IMR-90 (cell line): ENCODE data around the gene KLHL29. TPM values are rescaled to one million over a fixed set of nuclear protein-coding genes. Genes with fewer than 3 reads are reported as not detected.

Experiments
- ATAC-seq: fragments of 200-7000 bp; cut with Tn5 transposase; 2 replicates; pipeline ENCODE4 v1.9.1; 2020; ENCODE audit warnings: low read depth, mild to moderate bottlenecking, moderate library complexity
- BruUV-seq: library from RNA; stranded (reverse); fragments of 400-500 nt; replicated peaks from 2 replicates; lab custom pipeline; 2021; lab: Mats Ljungman, UMichigan
- CTCF ChIA-PET: fragments of 300-600 bp; formaldehyde crosslinking; extraction: SDS; loops from one replicate; lab custom pipeline; 2021; ENCODE audit warnings: antibody characterized with exemption; lab: Yijun Ruan, JAX
- POLR2A ChIA-PET: fragments of 300-600 bp; sonication (Branson Sonifier 250); formaldehyde crosslinking; loops from one replicate; lab custom pipeline; 2022; ENCODE audit warnings: antibody characterized with exemption; ENCODE audit not compliant: unreplicated experiment; lab: Charles Lee
- DNase-seq: peaks from one replicate; pipeline ENCODE4 v3.0.0; 2013
- H2AFZ ChIP-seq: replicated peaks from 2 replicates; pipeline ENCODE3; 2013; ENCODE audit warnings: low read length, mild to moderate bottlenecking; ENCODE audit not compliant: poor library complexity
- H2AK5ac ChIP-seq: 2 replicates; pipeline ENCODE4 v1.6.1; 2013; ENCODE audit warnings: low read depth, low read length, inconsistent platforms
- H2AK9ac ChIP-seq: replicated peaks from 2 replicates; pipeline ENCODE3; 2013; ENCODE audit warnings: mild to moderate bottlenecking, low read depth, low read length, moderate library complexity; ENCODE audit not compliant: poor library complexity
- H2BK120ac ChIP-seq: 2 replicates; pipeline ENCODE4 v1.6.1; 2013; ENCODE audit warnings: low read depth, low read length, inconsistent platforms
- H2BK15ac ChIP-seq: 3 replicates; pipeline ENCODE4 v1.6.1; 2013; ENCODE audit warnings: low read depth, low read length, inconsistent platforms
- H2BK20ac ChIP-seq: 2 replicates; pipeline ENCODE4 v1.6.1; 2013; ENCODE audit warnings: low read depth, mild to moderate bottlenecking, inconsistent platforms, low read length, moderate library complexity
- H2BK5ac ChIP-seq: 2 replicates; pipeline ENCODE4 v1.6.1; 2013; ENCODE audit warnings: mild to moderate bottlenecking, low read depth, low read length, inconsistent platforms; ENCODE audit not compliant: poor library complexity, severe bottlenecking
- H3K14ac ChIP-seq: replicated peaks from 2 replicates; pipeline ENCODE4 v1.6.1; 2013; ENCODE audit warnings: low read depth, low read length, inconsistent platforms
- H3K18ac ChIP-seq: 2 replicates; pipeline ENCODE4 v1.6.1; 2013; ENCODE audit warnings: low read depth, low read length, control low read depth
- H3K23ac ChIP-seq: 2 replicates; pipeline ENCODE4 v1.6.1; 2013; ENCODE audit warnings: low read depth, low read length, inconsistent platforms
- H3K27ac ChIP-seq: 2 replicates; pipeline ENCODE4 v1.5.1; 2013; ENCODE audit warnings: mild to moderate bottlenecking, control low read depth, low read length; ENCODE audit not compliant: insufficient read depth
- H3K27me3 ChIP-seq: 2 replicates; pipeline ENCODE4 v1.6.1; 2013; ENCODE audit warnings: low read length; ENCODE audit not compliant: control insufficient read depth, insufficient read depth
- H3K36me3 ChIP-seq: 2 replicates; pipeline ENCODE4 v1.6.1; 2013; ENCODE audit warnings: low read length, mixed read lengths; ENCODE audit not compliant: control insufficient read depth, insufficient read depth
- H3K4ac ChIP-seq: 2 replicates; pipeline ENCODE4 v1.6.1; 2013; ENCODE audit warnings: low read depth, low read length, inconsistent platforms
- H3K4me1 ChIP-seq: 2 replicates; pipeline ENCODE4 v1.6.1; 2013; ENCODE audit warnings: low read length, mixed read lengths; ENCODE audit not compliant: control insufficient read depth, insufficient read depth
- H3K4me2 ChIP-seq: 2 replicates; pipeline ENCODE4 v1.6.1; 2013; ENCODE audit warnings: low read depth, mild to moderate bottlenecking, control low read depth, low read length, moderate library complexity
- H3K4me3 ChIP-seq: 2 replicates; pipeline ENCODE4 v1.5.1; 2013; ENCODE audit warnings: low read depth, mild to moderate bottlenecking, control low read depth, low read length, moderate library complexity; ENCODE audit not compliant: insufficient read depth
- H3K56ac ChIP-seq: 2 replicates; pipeline ENCODE4 v1.6.1; 2013; ENCODE audit warnings: low read length, inconsistent platforms; ENCODE audit not compliant: insufficient read depth; ENCODE audit errors: extremely low read depth
- H3K79me1 ChIP-seq, 2 experiments: 2 replicates each; pipeline ENCODE4 v1.6.1; 2013; ENCODE audit warnings: low read length in 2 of 2, inconsistent platforms in 1 of 2, low read depth in 1 of 2
- H3K9ac ChIP-seq: 2 replicates; pipeline ENCODE4 v1.6.1; 2013; ENCODE audit warnings: low read depth, low read length, control low read depth
- H3K9me1 ChIP-seq: 2 replicates; pipeline ENCODE4 v1.6.1; 2013; ENCODE audit warnings: low read length, inconsistent platforms; ENCODE audit not compliant: insufficient read depth
- H3K9me3 ChIP-seq: 2 replicates; pipeline ENCODE4 v1.6.1; 2013; ENCODE audit warnings: low read length; ENCODE audit not compliant: control insufficient read depth, insufficient read depth
- H4K20me1 ChIP-seq: 2 replicates; pipeline ENCODE4 v1.6.1; 2013; ENCODE audit warnings: low read length, inconsistent platforms; ENCODE audit not compliant: insufficient read depth
- H4K5ac ChIP-seq: 2 replicates; pipeline ENCODE4 v1.6.1; 2013; ENCODE audit warnings: mild to moderate bottlenecking, low read depth, low read length, control low read depth
- H4K8ac ChIP-seq, 2 experiments: 2 replicates each; pipeline ENCODE4 v1.6.1; 2013; ENCODE audit warnings: low read depth in 2 of 2, low read length in 2 of 2, control low read depth in 1 of 2, inconsistent platforms in 1 of 2
- H4K91ac ChIP-seq: 2 replicates; pipeline ENCODE4 v1.6.1; 2013; ENCODE audit warnings: low read depth, low read length, inconsistent platforms; ENCODE audit not compliant: insufficient read depth
- CEBPB ChIP-seq: IDR thresholded peaks from 2 replicates; pipeline ENCODE4 v1.6.1; 2012; ENCODE audit warnings: low read depth, low read length, improper control_type of control experiment
- CHD1 ChIP-seq: IDR thresholded peaks from 2 replicates; pipeline ENCODE4 v1.6.1; 2012; ENCODE audit warnings: low read depth, low read length, improper control_type of control experiment
- CTCF ChIP-seq: conservative IDR thresholded peaks from 2 replicates; pipeline ENCODE4 v1.5.1; 2012; ENCODE audit warnings: mild to moderate bottlenecking, low read depth, low read length, improper control_type of control experiment
- ELK1 ChIP-seq: fragments of 150-350 bp; IDR thresholded peaks from 2 replicates; pipeline ENCODE4 v1.6.1; 2016; ENCODE audit warnings: low read depth, mild to moderate bottlenecking, low read length, moderate library complexity, borderline replicate concordance
- FOS ChIP-seq: fragments of 150-350 bp; IDR thresholded peaks from 2 replicates; pipeline ENCODE4 v1.6.1; 2016; ENCODE audit warnings: low read depth, low read length
- MAFK ChIP-seq: IDR thresholded peaks from 2 replicates; pipeline ENCODE4 v1.6.1; 2012; ENCODE audit warnings: low read depth, low read length, improper control_type of control experiment
- NFE2L2 ChIP-seq: fragments of 150-350 bp; IDR thresholded peaks from 2 replicates; pipeline ENCODE4 v1.6.1; 2016; ENCODE audit warnings: low read depth, mild to moderate bottlenecking, low read length
- POLR2A ChIP-seq: IDR thresholded peaks from 2 replicates; pipeline ENCODE4 v1.6.1; 2012; ENCODE audit warnings: mild to moderate bottlenecking, low read depth, low read length
- RAD21 ChIP-seq: IDR thresholded peaks from 2 replicates; pipeline ENCODE4 v1.6.1; 2012; ENCODE audit warnings: low read length, improper control_type of control experiment
- RCOR1 ChIP-seq: IDR thresholded peaks from 2 replicates; pipeline ENCODE4 v1.6.1; 2012; ENCODE audit warnings: mild to moderate bottlenecking, low read length, improper control_type of control experiment; ENCODE audit not compliant: insufficient replicate concordance
- RFX5 ChIP-seq: IDR thresholded peaks from 2 replicates; pipeline ENCODE4 v1.8.0; 2012; ENCODE audit warnings: low read depth, mild to moderate bottlenecking, low read length, moderate library complexity
- USF2 ChIP-seq: fragments of 150-350 bp; IDR thresholded peaks from 2 replicates; pipeline ENCODE4 v1.6.1; 2017; ENCODE audit warnings: mild to moderate bottlenecking, antibody characterized with exemption, low read length, low read depth
- WGBS, 2 experiments: methylation state at CpG; one replicate each; pipeline versions ENCODE4 v1.1.5 to v1.1.7; 2013; ENCODE audit warnings: missing lambda C conversion rate in 2 of 2; ENCODE audit not compliant: insufficient read length in 1 of 2; ENCODE audit errors: extremely low coverage in 2 of 2; 5-methylcytosine and 5-hydroxymethylcytosine counted together
- dilution Hi-C: fragments of 300-500 bp; cut with HindIII; formaldehyde crosslinking; loops from one replicate; pipeline ENCODE4 v1.14.3; 2018; ENCODE audit warnings: low sequenced_read_pairs; ENCODE audit not compliant: unreplicated experiment
- in situ Hi-C: fragments of 300-500 bp; cut with MboI; formaldehyde crosslinking; loops from 3 replicates; pipeline ENCODE4 v1.14.3; 2019; ENCODE audit warnings: low sequenced_read_pairs, inconsistent platforms, mixed read lengths
- intact Hi-C: fragments of 100-400 bp; cut with micrococcal nuclease; formaldehyde crosslinking; loops from 2 replicates; pipeline ENCODE4 v1.10.0; 2022
- polyA plus RNA-seq, 3 experiments: library from polyadenylated mRNA; depleted of rRNA; stranded (reverse); fragments of >200 nt; gene quantifications; 2 replicates each; pipeline ENCODE4 v1.2.3, GENCODE V29; 2012; ENCODE audit warnings: low replicate concordance in 1 of 3
- total RNA-seq: library from RNA; depleted of rRNA; stranded (reverse); fragments of >200 nt; gene quantifications from 2 replicates; pipeline ENCODE4 v1.2.3, GENCODE V29; 2012

Gene KLHL29
- total and polyA plus RNA-seq, 2 of the 4 experiments (the other 2 are of a cell fraction): 2.0 to 8.0 TPM

- ChIA-PET POLR2A (no interaction called here), CTCF (no interaction called here)
- DNase-seq (no peak), ATAC-seq (no peak)
- Histone ChIP-seq H2AK9ac (no peak overlapping the region), H3K4me2 (no peak overlapping the region), H2BK15ac (no peak overlapping the region), H2AK5ac (no peak overlapping the region), H3K4me1 (no peaks in the 10 kb centered on the region), H3K4me3 (no peak overlapping the region), H3K23ac (no peak overlapping the region), H3K9me1 (no peaks in the 10 kb centered on the region), H2BK20ac (no peak overlapping the region), H2AFZ (no peak overlapping the region), H3K79me1 (no peaks in the 10 kb centered on the region), H4K20me1 (no peaks in the 10 kb centered on the region), H4K91ac (no peak overlapping the region), H3K9me3 (no peaks in the 10 kb centered on the region), H3K4ac (no peak overlapping the region), H3K18ac (no peak overlapping the region), H3K27me3 (peaks cover 17% of the 10 kb centered on the region), H2BK120ac (no peak overlapping the region), H2BK5ac (no peak overlapping the region), H3K14ac (no peak overlapping the region), H3K27ac (no peak overlapping the region), H4K5ac (no peak overlapping the region), H3K56ac (no peak overlapping the region), H4K8ac (no peak overlapping the region), H3K36me3 (no peaks in the 10 kb centered on the region), H3K9ac (no peak overlapping the region)
- no TSS peak for BruUV-seq
- dilution Hi-C loops (no loop called here), intact Hi-C loops (no loop called here), in situ Hi-C loops (no loop called here)
- 63% methylated on average over 4 of the region's 4 CpGs; no CpG with 5 or more reads in 1 of the 2 experiments for WGBS, 2 experiments
- TF ChIP-seq RFX5: no peak
- TF ChIP-seq MAFK: no peak
- TF ChIP-seq ELK1: no peak
- TF ChIP-seq RAD21: no peak
- TF ChIP-seq POLR2A: no peak
- no peak for TF ChIP-seq NFE2L2
- TF ChIP-seq CEBPB: no peak
- no peak for TF ChIP-seq CTCF
- TF ChIP-seq FOS: no peak
- no peak for TF ChIP-seq CHD1
- TF ChIP-seq RCOR1: no peak
- TF ChIP-seq USF2: no peak
Observed at GRCh38 chr2:23355001-23355400, 30.0 kb upstream of the KLHL29 start.
